Ovary (tissue), 3 donors: ENCODE data around the gene TECPR2.

Experiments used
- CTCF ChIP-seq, 3 donors: fragments of 450-650 bp in 2 of 3; fragments of 200-600 bp in 1 of 3; IDR thresholded peaks; one replicate each; pipeline versions ENCODE4 v1.5.1 to v1.8.0; 2016 to 2022; ENCODE audit warnings: antibody characterized with exemption in 3 of 3, mild to moderate bottlenecking in 1 of 3
- POLR2A ChIP-seq: fragments of 450-650 bp; IDR thresholded peaks from one replicate; pipeline ENCODE4 v1.6.1; 2017; ENCODE audit warnings: antibody characterized with exemption, mild to moderate bottlenecking, moderate library complexity
- donor health status: DM: no; HTN: no; CAD: no.

GRCh38 chr14:102434647-102435175 is 72.0 kb downstream of the TECPR2 start:
- TF ChIP-seq CTCF (IDR thresholded peaks at IDR 0.05) = no peak
- TF ChIP-seq POLR2A = no peak
